H9 (cell line): ENCODE data around the gene OSM. TPM values are rescaled to one million over a fixed set of nuclear protein-coding genes. Genes with fewer than 3 reads are reported as not detected.

Experiments
- DNase-seq: peaks from one replicate; pipeline ENCODE4 v3.0.0-alpha.2; 2017
- H2AFZ ChIP-seq: one replicate; pipeline ENCODE4 v1.6.1; 2013; ENCODE audit warnings: mild to moderate bottlenecking, low read length, control low read depth, moderate library complexity
- H2AK5ac ChIP-seq: 2 replicates; pipeline ENCODE4 v1.6.1; 2013; ENCODE audit warnings: low read length, control low read depth, mixed read lengths; ENCODE audit not compliant: insufficient read length
- H2BK120ac ChIP-seq: one replicate; pipeline ENCODE4 v1.6.1; 2013; ENCODE audit warnings: low read depth, mild to moderate bottlenecking, low read length, control low read depth, inconsistent platforms; ENCODE audit not compliant: poor library complexity, severe bottlenecking
- H2BK12ac ChIP-seq: 2 replicates; pipeline ENCODE4 v1.6.1; 2013; ENCODE audit warnings: low read length, control low read depth, mixed read lengths, low read depth; ENCODE audit not compliant: insufficient read length
- H2BK15ac ChIP-seq: 2 replicates; pipeline ENCODE4 v1.6.1; 2013; ENCODE audit warnings: low read depth, low read length, control low read depth
- H2BK20ac ChIP-seq: one replicate; pipeline ENCODE4 v1.6.1; 2013; ENCODE audit warnings: low read depth, mild to moderate bottlenecking, low read length, control low read depth, inconsistent platforms; ENCODE audit not compliant: poor library complexity, severe bottlenecking
- H2BK5ac ChIP-seq: 2 replicates; pipeline ENCODE4 v1.6.1; 2013; ENCODE audit warnings: low read length, control low read depth, mixed read lengths; ENCODE audit not compliant: insufficient read length
- H3K14ac ChIP-seq: 2 replicates; pipeline ENCODE4 v1.6.1; 2013; ENCODE audit warnings: low read length, control low read depth; ENCODE audit not compliant: insufficient read depth
- H3K18ac ChIP-seq: 2 replicates; pipeline ENCODE4 v1.6.1; 2013; ENCODE audit warnings: low read depth, mild to moderate bottlenecking, mixed read lengths, low read length, control low read depth; ENCODE audit not compliant: insufficient read length
- H3K23ac ChIP-seq: 2 replicates; pipeline ENCODE4 v1.6.1; 2013; ENCODE audit warnings: low read length, control low read depth, mixed read lengths, low read depth; ENCODE audit not compliant: insufficient read length
- H3K23me2 ChIP-seq: 2 replicates; pipeline ENCODE4 v1.6.1; 2013; ENCODE audit warnings: low read depth, mild to moderate bottlenecking, mixed read lengths, low read length, control low read depth; ENCODE audit not compliant: insufficient read length, poor library complexity, severe bottlenecking
- H3K27ac ChIP-seq: 2 replicates; pipeline ENCODE4 v1.5.1; 2013; ENCODE audit warnings: low read length, control low read depth, mixed read lengths, low read depth; ENCODE audit not compliant: insufficient read length
- H3K27me3 ChIP-seq: 2 replicates; pipeline ENCODE4 v1.6.1; 2013; ENCODE audit warnings: low read length, control low read depth, inconsistent platforms; ENCODE audit not compliant: insufficient read depth
- H3K4ac ChIP-seq: 2 replicates; pipeline ENCODE4 v1.6.1; 2013; ENCODE audit warnings: low read depth, mild to moderate bottlenecking, control low read depth, inconsistent platforms, low read length, moderate library complexity
- H3K4me1 ChIP-seq: 2 replicates; pipeline ENCODE4 v1.6.1; 2013; ENCODE audit warnings: low read length, control low read depth, inconsistent platforms; ENCODE audit not compliant: insufficient read depth
- H3K4me2 ChIP-seq: 2 replicates; pipeline ENCODE4 v1.6.1; 2013; ENCODE audit warnings: low read length, control low read depth, mixed read lengths; ENCODE audit not compliant: insufficient read length, insufficient read depth
- H3K56ac ChIP-seq: 2 replicates; pipeline ENCODE4 v1.6.1; 2013; ENCODE audit warnings: low read depth, mild to moderate bottlenecking, mixed read lengths, low read length, control low read depth; ENCODE audit not compliant: insufficient read length
- H3K79me1 ChIP-seq: 2 replicates; pipeline ENCODE4 v1.6.1; 2013; ENCODE audit warnings: low read depth, mild to moderate bottlenecking, moderate library complexity, low read length, control low read depth, inconsistent platforms; ENCODE audit not compliant: insufficient read depth, poor library complexity, severe bottlenecking
- H3K79me2 ChIP-seq: 2 replicates; pipeline ENCODE4 v1.6.1; 2013; ENCODE audit warnings: low read length, control low read depth, inconsistent platforms; ENCODE audit not compliant: insufficient read depth
- H3K9ac ChIP-seq: 2 replicates; pipeline ENCODE4 v1.6.1; 2013; ENCODE audit warnings: low read length, control low read depth, mixed read lengths; ENCODE audit not compliant: insufficient read length; ENCODE audit errors: extremely low read depth
- H3K9me3 ChIP-seq: one replicate; pipeline ENCODE4 v1.6.1; 2013; ENCODE audit warnings: low read depth, low read length, inconsistent platforms; ENCODE audit not compliant: control insufficient read depth
- H3T11ph ChIP-seq: one replicate; pipeline ENCODE4 v1.6.1; 2013; ENCODE audit warnings: mild to moderate bottlenecking, low read length, control low read depth, inconsistent platforms
- H4K20me1 ChIP-seq: one replicate; pipeline ENCODE4 v1.6.1; 2013; ENCODE audit not compliant: control insufficient read depth, insufficient read length, insufficient read depth
- H4K5ac ChIP-seq: 2 replicates; pipeline ENCODE4 v1.6.1; 2013; ENCODE audit warnings: low read depth, mild to moderate bottlenecking, mixed read lengths, low read length, control low read depth; ENCODE audit not compliant: insufficient read length
- H4K8ac ChIP-seq: replicated peaks from 2 replicates; pipeline ENCODE4 v1.6.1; 2013; ENCODE audit warnings: low read length, control low read depth, mixed read lengths, low read depth; ENCODE audit not compliant: insufficient read length
- H4K91ac ChIP-seq: 2 replicates; pipeline ENCODE4 v1.6.1; 2013; ENCODE audit warnings: low read depth, mild to moderate bottlenecking, moderate library complexity, mixed read lengths, low read length, control low read depth; ENCODE audit not compliant: insufficient read length
- H3K27ac Mint-ChIP-seq, 3 experiments: 2 replicates in 2 of 3; 3 replicates in 1 of 3; pipeline ENCODE4 v1.8.0; 2020 to 2021; ENCODE audit warnings: mixed read lengths in 3 of 3, mild to moderate bottlenecking in 1 of 3, moderate library complexity in 1 of 3
- H3K27me3 Mint-ChIP-seq: 2 replicates; pipeline ENCODE4 v1.8.0; 2021; ENCODE audit warnings: low read depth, mild to moderate bottlenecking, moderate library complexity, mixed read lengths
- H3K36me3 Mint-ChIP-seq, 3 experiments: 2 replicates in 2 of 3; 3 replicates in 1 of 3; pipeline ENCODE4 v1.8.0; 2020 to 2021; ENCODE audit warnings: low read depth in 3 of 3, mixed read lengths in 3 of 3; ENCODE audit not compliant: insufficient read depth in 1 of 3
- H3K4me1 Mint-ChIP-seq, 2 experiments: 2 replicates each; pipeline ENCODE4 v1.8.0; 2020; ENCODE audit warnings: mixed read lengths in 2 of 2
- H3K4me3 Mint-ChIP-seq, 2 experiments: 2 replicates in 1 of 2; 3 replicates in 1 of 2; pipeline ENCODE4 v1.8.0; 2020 to 2021; ENCODE audit warnings: mild to moderate bottlenecking in 2 of 2, mixed read lengths in 2 of 2, moderate library complexity in 1 of 2
- H3K9me3 Mint-ChIP-seq, 2 experiments: 2 replicates in 1 of 2; 3 replicates in 1 of 2; pipeline ENCODE4 v1.8.0; 2020; ENCODE audit warnings: mild to moderate bottlenecking in 2 of 2, mixed read lengths in 2 of 2, moderate library complexity in 1 of 2
- CTCF ChIP-seq: fragments of 200-600 bp; sonication (generic); conservative IDR thresholded peaks from 3 replicates; pipeline ENCODE4 v1.8.0; 2021; ENCODE audit warnings: antibody characterized with exemption, mild to moderate bottlenecking
- WGBS: extraction: QIAGEN DNeasy Blood & Tissue Kit; methylation state at CpG from one replicate; pipeline ENCODE4 v1.1.7; 2013; ENCODE audit warnings: missing lambda C conversion rate, low lambda C conversion rate, mixed read lengths; ENCODE audit not compliant: insufficient read length; ENCODE audit errors: extremely low coverage; 5-methylcytosine and 5-hydroxymethylcytosine counted together
- total RNA-seq: library from RNA; stranded (reverse); gene quantifications from 2 replicates; pipeline ENCODE4 v1.2.1, GENCODE V29; 2021

OSM gene
- total RNA-seq, 1 experiment from 2014 or later: not detected

GRCh38 chr22:30244066-30244465 lies 22.6 kb downstream of the OSM start:
- no peak overlapping the region; a peak in 1 of 5 replicates for H3K4me3 Mint-ChIP-seq
- Histone ChIP-seq H4K5ac (no peak overlapping the region), H2AFZ (no peak overlapping the region), H3K23me2 (peaks cover 9% of the 10 kb centered on the region), H3K4me1 (no peaks in the 10 kb centered on the region), H3K79me2 (no peaks in the 10 kb centered on the region), H3K27ac (no peak overlapping the region), H2AK5ac (no peak overlapping the region), H2BK12ac (no peak overlapping the region), H3K56ac (no peak overlapping the region), H3K79me1 (no peaks in the 10 kb centered on the region), H4K8ac (no peak overlapping the region), H3K4ac (no peak overlapping the region), H2BK15ac (no peak overlapping the region), H3K27me3 (no peaks in the 10 kb centered on the region), H3K9ac (no peak overlapping the region), H3K4me2 (no peak overlapping the region), H2BK20ac (no peak overlapping the region), H3T11ph (no peak overlapping the region), H3K18ac (no peak overlapping the region), H4K91ac (no peak overlapping the region), H3K14ac (no peak overlapping the region), H3K23ac (no peak overlapping the region), H3K9me3 (no peaks in the 10 kb centered on the region), H2BK120ac (no peak overlapping the region), H4K20me1 (peaks cover 3% of the 10 kb centered on the region), H2BK5ac (no peak overlapping the region)
- H3K4me1 Mint-ChIP-seq: peaks cover 29 to 32% of the 10 kb centered on the region in 2 experiments
- TF ChIP-seq CTCF: no peak
- no CpG with 5 or more reads among the region's 10 CpGs for WGBS
- H3K27me3 Mint-ChIP-seq: peaks cover 9% of the 10 kb centered on the region
- H3K9me3 Mint-ChIP-seq: no peaks in the 10 kb centered on the region
- peaks cover 0 to 20% (median 7%) of the 10 kb centered on the region in 3 experiments; a peak in 4 of 7 replicates for H3K36me3 Mint-ChIP-seq
- H3K27ac Mint-ChIP-seq: 0 out of 7 replicates have a peak overlapping the region, but pooled peaks of 1 of the 3 experiments have one; percentile 44
- DNase-seq: no peak
